Ectodermal cell (in vitro differentiated cells): ENCODE measurements around the gene MGST3.
"Not testable (repeated sequence)": the region's sequence is repeated elsewhere in the genome, so short reads cannot be mapped to it uniquely, and the experiment has no call there.

Experiments
- H3K27ac ChIP-seq: 2 replicates; pipeline ENCODE4 v1.7.0; 2013; ENCODE audit warnings: mild to moderate bottlenecking, low read depth, low read length; ENCODE audit not compliant: insufficient read depth, poor library complexity, severe bottlenecking
- H3K27me3 ChIP-seq: 2 replicates; pipeline ENCODE4 v1.7.0; 2013; ENCODE audit warnings: mild to moderate bottlenecking, low read length; ENCODE audit not compliant: insufficient read depth, control insufficient read depth, poor library complexity, severe bottlenecking
- H3K36me3 ChIP-seq: one replicate; pipeline ENCODE4 v1.7.0; 2013; ENCODE audit warnings: low read length; ENCODE audit not compliant: control insufficient read depth, insufficient read depth
- H3K4me1 ChIP-seq: one replicate; pipeline ENCODE4 v1.7.0; 2013; ENCODE audit warnings: low read length; ENCODE audit not compliant: control insufficient read depth, insufficient read depth
- H3K4me3 ChIP-seq: 2 replicates; pipeline ENCODE4 v1.7.0; 2013; ENCODE audit warnings: low read depth, low read length, control low read depth; ENCODE audit not compliant: insufficient read depth
- H3K9me3 ChIP-seq: 2 replicates; pipeline ENCODE4 v1.7.0; 2013; ENCODE audit warnings: mild to moderate bottlenecking, low read length, moderate library complexity; ENCODE audit not compliant: control insufficient read depth
- WGBS, 2 experiments: methylation state at CpG; one replicate each; pipeline ENCODE4 v1.1.7; 2013; ENCODE audit warnings: missing lambda C conversion rate in 2 of 2; 5-methylcytosine and 5-hydroxymethylcytosine counted together

The MGST3 gene

DNA sequence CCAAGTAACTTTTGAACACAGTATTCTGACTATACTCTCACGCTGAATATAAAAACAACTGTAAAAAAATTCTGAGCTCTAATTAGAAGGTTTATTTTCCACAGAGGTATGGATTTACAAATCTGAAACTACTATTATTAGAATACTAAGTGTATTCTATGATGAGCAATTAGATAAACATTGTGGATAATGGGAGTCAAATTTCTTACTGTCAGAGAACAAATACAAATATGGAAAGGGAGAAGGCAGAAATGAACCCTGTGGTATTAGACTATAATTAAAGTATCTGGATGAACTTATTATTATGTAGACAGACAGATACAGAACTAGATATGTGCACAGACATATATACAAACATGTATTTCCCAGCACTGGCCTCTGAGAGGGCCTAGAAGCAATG lies 44.8 kb downstream of the MGST3 start:
- Histone ChIP-seq H3K27me3 (no peaks in the 10 kb centered on the region), H3K27ac (no peak overlapping the region), H3K36me3 (peaks cover 16% of the 10 kb centered on the region), H3K9me3 (no peaks in the 10 kb centered on the region), H3K4me1 (no peaks in the 10 kb centered on the region), H3K4me3 (no peak overlapping the region)
- no CpG with 5 or more reads among the region's 1 CpG for WGBS, 2 experiments

GRCh38 chr1:165678509-165678908 lies 47.5 kb downstream of the MGST3 start:
- H3K9me3 ChIP-seq = no peaks in the 10 kb centered on the region
- H3K27me3 ChIP-seq = no peaks in the 10 kb centered on the region
- H3K4me1 ChIP-seq = no peaks in the 10 kb centered on the region
- WGBS, 2 experiments = 0 to 2% methylated on average over 1 of the region's 2 CpGs
- peaks cover 18% of the 10 kb centered on the region for H3K36me3 ChIP-seq
- no peak overlapping the region for H3K4me3 ChIP-seq
- no peak overlapping the region for H3K27ac ChIP-seq

- Histone ChIP-seq H3K9me3 (no peaks in the 10 kb centered on the region), H3K27me3 (no peaks in the 10 kb centered on the region), H3K4me3 (no peak overlapping the region), H3K27ac (no peak overlapping the region), H3K4me1 (no peaks in the 10 kb centered on the region), H3K36me3 (peaks cover 18% of the 10 kb centered on the region)
- WGBS, 2 experiments = 100% methylated on average over 1 of the region's 1 CpG
These were observed 48.4 kb downstream of the MGST3 start for GRCh38 chr1:165679282-165680036.

GRCh38 chr1:165680303-165680702 lies 49.3 kb downstream of the MGST3 start:
- Histone ChIP-seq H3K9me3 (no peaks in the 10 kb centered on the region), H3K27me3 (no peaks in the 10 kb centered on the region), H3K4me3 (no peak overlapping the region), H3K4me1 (no peaks in the 10 kb centered on the region), H3K27ac (no peak overlapping the region), H3K36me3 (peaks cover 18% of the 10 kb centered on the region)
- WGBS, 2 experiments = 92 to 94% methylated on average over 2 of the region's 2 CpGs

DNA sequence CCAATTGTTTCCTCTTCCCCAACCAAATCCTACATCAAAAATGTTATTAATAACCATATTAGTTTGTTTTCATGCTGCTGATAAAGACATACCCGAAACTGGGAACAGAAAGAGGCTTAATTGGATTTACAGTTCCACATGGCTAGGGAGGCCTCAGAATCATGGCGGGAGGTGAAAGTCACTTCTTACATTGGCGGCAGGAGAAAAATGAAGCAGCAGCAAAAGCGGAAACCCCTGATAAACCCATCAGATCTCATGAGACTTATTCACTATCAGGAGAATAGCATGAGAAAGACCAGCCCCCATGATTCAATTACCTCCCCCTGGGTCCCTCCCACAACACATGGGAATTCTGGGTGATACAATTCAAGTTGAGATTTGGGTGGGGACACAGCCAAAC lies 49.7 kb downstream of the MGST3 start:
- 80 to 95% methylated on average over 4 of the region's 4 CpGs for WGBS, 2 experiments
- H3K36me3 ChIP-seq = peaks cover 14% of the 10 kb centered on the region

DNA sequence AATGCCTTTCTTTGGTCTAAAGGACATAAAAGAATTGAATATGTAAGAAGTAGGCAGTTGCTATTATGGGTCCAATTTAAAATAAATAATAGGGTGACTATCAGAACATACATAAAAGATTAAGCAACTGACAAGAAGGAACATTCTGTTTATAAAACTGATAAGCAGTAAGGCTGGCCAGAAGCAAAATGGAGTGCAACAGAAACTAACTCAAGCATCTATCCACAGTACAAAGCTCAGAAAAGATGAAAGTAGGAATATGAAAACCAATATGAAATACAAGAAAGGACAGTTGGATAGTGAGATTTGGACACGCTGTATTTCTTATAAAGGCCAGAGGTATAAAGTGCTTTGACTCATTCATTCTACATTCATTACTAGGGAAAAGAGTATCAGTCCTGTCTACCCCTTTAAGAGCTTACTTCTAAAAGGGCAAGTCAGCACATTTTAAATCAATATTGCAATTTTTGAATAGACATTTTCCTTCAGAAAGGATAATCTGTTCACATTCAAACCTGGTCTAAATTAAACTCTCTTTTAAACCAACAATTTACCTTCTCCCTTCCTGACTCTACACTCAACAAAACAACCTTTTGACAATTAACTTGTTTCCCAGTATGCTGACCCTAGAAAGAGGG lies 52.9 kb downstream of the MGST3 start:
- H3K27ac ChIP-seq = no peak overlapping the region
- no peak overlapping the region for H3K4me3 ChIP-seq
- WGBS, 2 experiments = 100% methylated on average over 1 of the region's 1 CpG
- no peaks in the 10 kb centered on the region for H3K4me1 ChIP-seq
- peaks cover 5% of the 10 kb centered on the region for H3K36me3 ChIP-seq
- no peaks in the 10 kb centered on the region for H3K27me3 ChIP-seq
- no peaks in the 10 kb centered on the region for H3K9me3 ChIP-seq

More for the DNA sequence above, 49.7 kb downstream of the MGST3 start:
- not testable (repeated sequence) for H3K9me3 ChIP-seq, H3K27ac ChIP-seq, H3K4me3 ChIP-seq, H3K27me3 ChIP-seq, H3K4me1 ChIP-seq

DNA sequence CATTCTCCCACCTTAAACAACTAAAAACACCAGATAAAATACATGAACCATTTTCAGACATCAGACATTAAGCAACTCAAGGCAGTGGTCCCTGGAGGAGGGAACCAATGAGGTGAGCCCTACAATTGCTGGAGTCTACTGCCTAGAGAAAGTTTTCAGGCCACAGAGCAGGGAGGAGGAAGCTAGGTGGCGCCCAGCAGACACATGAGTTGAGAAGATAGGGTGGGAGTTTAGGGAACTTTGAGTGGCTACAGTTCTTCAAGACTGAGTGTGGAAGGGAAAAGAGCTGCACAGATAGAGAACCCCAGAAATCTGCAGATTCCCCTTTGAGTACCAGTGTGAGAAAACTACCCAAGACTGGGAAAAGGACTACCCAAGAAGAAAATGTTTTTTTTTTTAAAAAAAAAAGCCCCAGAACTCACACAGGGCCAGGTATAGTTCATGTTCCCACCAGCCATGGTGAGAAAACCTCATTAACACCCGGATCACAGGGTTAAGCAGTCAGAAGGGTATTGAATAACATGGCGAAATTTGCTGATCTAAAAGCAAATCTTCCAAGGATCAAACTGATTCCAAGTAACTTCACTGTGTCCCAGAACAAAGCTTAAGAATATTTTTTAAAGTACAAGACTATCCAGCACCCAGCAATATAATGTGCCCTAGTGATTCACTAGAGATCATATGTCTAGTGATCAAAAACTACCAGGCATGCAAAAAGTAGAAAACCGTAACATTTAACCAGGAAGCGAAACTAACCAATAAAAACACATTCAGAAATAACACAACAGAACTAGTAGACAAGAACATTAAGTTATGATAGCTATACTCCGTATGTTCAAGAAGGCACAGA lies 55.3 kb downstream of the MGST3 start:
- no peaks in the 10 kb centered on the region for H3K4me1 ChIP-seq
- H3K27ac ChIP-seq = no peak overlapping the region
- no peaks in the 10 kb centered on the region for H3K9me3 ChIP-seq
- H3K36me3 ChIP-seq = peaks cover 3% of the 10 kb centered on the region
- no peak overlapping the region for H3K4me3 ChIP-seq
- WGBS, 2 experiments = 76 to 86% methylated on average over 5 to 6 of the region's 6 CpGs
- no peaks in the 10 kb centered on the region for H3K27me3 ChIP-seq

DNA sequence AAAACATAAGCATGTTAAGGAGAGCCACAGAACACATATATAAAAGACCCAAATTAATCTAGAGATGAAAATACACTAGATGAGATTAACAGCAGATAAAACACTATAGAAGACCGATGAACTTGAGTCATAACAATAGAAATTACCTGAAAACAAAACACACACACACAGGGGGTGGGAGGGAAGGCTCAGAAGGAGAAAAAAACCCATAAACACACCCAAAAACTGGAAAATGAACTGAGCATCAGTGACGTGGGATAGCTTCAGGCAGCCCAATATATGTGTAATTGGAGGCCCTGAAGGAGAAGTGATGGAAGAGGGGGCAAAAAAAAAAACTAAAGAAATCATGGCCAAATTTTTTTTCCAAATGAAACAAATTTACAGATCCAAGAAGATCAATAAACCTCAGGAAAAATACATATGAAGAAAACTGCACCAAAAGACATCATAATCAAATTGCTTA lies 56.0 kb downstream of the MGST3 start:
- no peak overlapping the region for H3K27ac ChIP-seq
- no peaks in the 10 kb centered on the region for H3K4me1 ChIP-seq
- H3K9me3 ChIP-seq = no peaks in the 10 kb centered on the region
- WGBS, 2 experiments = 100% methylated on average over 1 of the region's 2 CpGs; no CpG with 5 or more reads in 1 of the 2 experiments
- no peak overlapping the region for H3K4me3 ChIP-seq
- H3K27me3 ChIP-seq = no peaks in the 10 kb centered on the region
- H3K36me3 ChIP-seq = peaks cover 2% of the 10 kb centered on the region

DNA sequence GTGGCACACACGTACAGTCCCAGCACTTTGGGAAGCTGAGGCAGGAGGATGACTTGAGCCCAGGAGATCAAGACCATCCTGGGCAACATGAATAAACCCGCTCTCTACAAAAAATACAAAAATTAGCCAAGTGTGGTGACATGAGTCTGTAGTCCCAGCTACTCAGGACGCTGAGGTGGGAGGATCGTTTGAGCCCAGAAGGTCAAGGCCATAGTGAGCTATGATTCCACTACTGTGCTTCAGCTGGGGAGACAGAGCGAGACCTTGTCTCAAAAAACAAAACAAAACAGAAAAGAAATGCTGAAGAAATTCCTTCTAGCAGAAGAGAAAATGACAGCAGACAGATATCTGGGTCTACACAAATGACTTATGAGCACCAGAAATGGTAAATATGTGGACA lies 57.0 kb downstream of the MGST3 start:
- H3K27ac ChIP-seq = no peak overlapping the region
- no peaks in the 10 kb centered on the region for H3K9me3 ChIP-seq
- 96 to 99% methylated on average over 5 of the region's 5 CpGs for WGBS, 2 experiments
- H3K4me1 ChIP-seq = no peaks in the 10 kb centered on the region
- no peaks in the 10 kb centered on the region for H3K36me3 ChIP-seq
- no peaks in the 10 kb centered on the region for H3K27me3 ChIP-seq
- H3K4me3 ChIP-seq = no peak overlapping the region

DNA sequence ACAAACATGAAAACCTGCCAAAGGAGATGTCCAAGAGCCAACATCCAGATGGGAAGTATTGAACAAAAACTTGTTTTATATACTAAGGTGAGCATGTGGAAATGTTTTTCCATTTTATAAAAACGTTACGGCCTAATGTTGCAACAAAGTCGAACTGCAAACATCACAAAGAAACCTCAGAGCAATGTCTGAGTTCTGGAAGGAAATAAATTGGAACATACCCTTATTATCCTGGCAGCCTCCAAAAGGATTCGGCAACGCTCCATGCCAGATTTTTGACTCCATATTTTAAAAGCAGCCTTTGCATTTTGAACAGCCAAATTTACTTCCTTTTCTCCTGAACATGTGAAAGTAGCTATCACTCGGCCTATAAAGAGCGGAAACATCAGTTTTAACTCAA lies 64.0 kb downstream of the MGST3 start:
- WGBS, 2 experiments = 95 to 98% methylated on average over 6 to 7 of the region's 7 CpGs
- Histone ChIP-seq H3K4me1 (peaks cover 3% of the 10 kb centered on the region), H3K9me3 (no peaks in the 10 kb centered on the region), H3K4me3 (no peak overlapping the region), H3K27ac (no peak overlapping the region), H3K27me3 (no peaks in the 10 kb centered on the region), H3K36me3 (peaks cover 3% of the 10 kb centered on the region)
